Mammary epithelial cell (primary cell): ENCODE results near the gene NFKBIE.

ENCODE experiments used
- EZH2 ChIP-seq: IDR thresholded peaks from 2 replicates; pipeline ENCODE4 v1.6.1; 2012; ENCODE audit warnings: low read length, inconsistent platforms, borderline replicate concordance
- TF ChIP-seq, protein P1 (sequence below), 2 donors: IDR thresholded peaks in 1 of 2; conservative IDR thresholded peaks in 1 of 2; 2 replicates each; pipeline ENCODE4 v1.5.1; 2011 to 2012; ENCODE audit warnings: inconsistent platforms in 2 of 2, low read length in 2 of 2, mild to moderate bottlenecking in 2 of 2, control low read depth in 1 of 2, low read depth in 1 of 2; ENCODE audit not compliant: insufficient read depth in 1 of 2; ENCODE audit errors: extremely low read depth in 1 of 2

DNA sequence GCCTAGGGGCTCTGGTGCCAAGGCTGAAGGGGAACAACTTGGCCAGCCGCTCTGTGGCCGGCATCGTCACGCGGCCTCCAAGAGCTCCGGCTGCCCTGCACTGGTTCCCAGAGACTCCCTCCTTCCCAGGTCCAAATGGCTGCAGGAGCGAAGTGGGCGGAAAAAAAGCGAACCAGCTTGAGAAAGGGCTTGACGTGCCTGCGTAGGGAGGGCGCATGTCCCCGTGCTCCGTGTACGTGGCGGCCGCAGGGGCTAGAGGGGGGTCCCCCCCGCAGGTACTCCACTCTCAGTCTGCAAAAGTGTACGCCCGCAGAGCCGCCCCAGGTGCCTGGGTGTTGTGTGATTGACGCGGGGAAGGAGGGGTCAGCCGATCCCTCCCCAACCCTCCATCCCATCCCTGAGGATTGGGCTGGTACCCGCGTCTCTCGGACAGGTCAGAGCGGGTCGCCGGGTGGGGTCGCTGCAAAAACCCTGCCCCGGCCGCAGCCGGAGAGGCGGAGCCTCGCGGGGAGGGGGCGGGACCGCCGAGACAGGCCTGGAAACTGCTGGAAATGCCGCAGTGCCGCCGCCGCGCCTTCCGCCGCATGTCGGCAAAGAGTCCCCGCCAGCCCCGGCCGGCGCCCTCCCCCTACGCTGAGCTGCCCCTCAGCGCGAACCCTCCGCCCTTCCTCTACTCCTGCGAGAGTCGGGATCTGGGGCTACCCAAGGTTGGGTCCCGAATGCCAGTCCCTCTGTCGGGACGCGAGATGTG is 19.3 kb downstream of the NFKBIE start:
- no peak for TF ChIP-seq EZH2
- TF ChIP-seq, protein P1, sequence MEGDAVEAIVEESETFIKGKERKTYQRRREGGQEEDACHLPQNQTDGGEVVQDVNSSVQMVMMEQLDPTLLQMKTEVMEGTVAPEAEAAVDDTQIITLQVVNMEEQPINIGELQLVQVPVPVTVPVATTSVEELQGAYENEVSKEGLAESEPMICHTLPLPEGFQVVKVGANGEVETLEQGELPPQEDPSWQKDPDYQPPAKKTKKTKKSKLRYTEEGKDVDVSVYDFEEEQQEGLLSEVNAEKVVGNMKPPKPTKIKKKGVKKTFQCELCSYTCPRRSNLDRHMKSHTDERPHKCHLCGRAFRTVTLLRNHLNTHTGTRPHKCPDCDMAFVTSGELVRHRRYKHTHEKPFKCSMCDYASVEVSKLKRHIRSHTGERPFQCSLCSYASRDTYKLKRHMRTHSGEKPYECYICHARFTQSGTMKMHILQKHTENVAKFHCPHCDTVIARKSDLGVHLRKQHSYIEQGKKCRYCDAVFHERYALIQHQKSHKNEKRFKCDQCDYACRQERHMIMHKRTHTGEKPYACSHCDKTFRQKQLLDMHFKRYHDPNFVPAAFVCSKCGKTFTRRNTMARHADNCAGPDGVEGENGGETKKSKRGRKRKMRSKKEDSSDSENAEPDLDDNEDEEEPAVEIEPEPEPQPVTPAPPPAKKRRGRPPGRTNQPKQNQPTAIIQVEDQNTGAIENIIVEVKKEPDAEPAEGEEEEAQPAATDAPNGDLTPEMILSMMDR (conservative IDR thresholded peaks at IDR 0.05 in 1 of 2, IDR thresholded peaks at IDR 0.05 in 1 of 2; ENCODE audit: extremely low read depth in 1 of 2, insufficient read depth in 1 of 2, low read depth in 1 of 2, low read length in 2 of 2): no peak
